Stimulated activated CD4-positive, alpha-beta T cell treated with anti-CD3 and anti-CD28 coated beads, TNF-alpha, amount 100 ng/mL, for 1 hour (primary cell): ENCODE measurements around the gene AHSA1.

Experiments
- DNase-seq, 3 donors: peaks; one replicate each; pipeline ENCODE4 v3.0.0-alpha.2; 2020; ENCODE audit warnings: low read depth in 3 of 3, low spot score in 1 of 3

The AHSA1 gene

DNA sequence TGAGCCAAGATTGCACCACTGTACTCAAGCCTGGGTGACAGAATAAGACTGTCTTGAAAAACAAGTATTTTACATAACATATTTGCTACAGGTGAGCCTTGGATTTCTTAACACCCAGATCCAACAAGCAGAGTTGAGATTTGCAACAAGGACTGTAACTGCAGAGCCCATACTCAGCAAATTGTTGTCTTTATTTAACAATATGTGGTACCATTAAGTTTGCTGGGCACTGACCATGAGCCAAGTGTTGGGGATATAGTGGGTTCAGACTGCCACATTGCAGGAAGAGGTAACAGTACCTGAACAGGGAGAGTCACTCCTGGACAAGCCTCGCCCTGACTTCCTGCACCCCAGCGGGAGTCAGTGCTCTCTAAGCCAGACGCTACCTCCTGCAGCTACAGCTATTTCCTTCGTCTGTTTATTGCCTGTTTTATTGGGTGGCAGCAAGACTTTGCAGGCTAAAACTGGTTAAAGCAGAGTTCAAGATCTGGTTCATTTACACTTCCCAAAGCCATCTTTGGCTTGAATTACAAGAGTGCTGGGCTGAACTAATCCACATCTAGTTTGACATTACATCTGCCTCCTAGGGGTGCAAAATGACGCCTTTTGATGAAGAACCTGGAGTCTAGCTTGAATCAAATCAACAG, 12.5 kb downstream of the AHSA1 start:
- no peak for DNase-seq

DNA sequence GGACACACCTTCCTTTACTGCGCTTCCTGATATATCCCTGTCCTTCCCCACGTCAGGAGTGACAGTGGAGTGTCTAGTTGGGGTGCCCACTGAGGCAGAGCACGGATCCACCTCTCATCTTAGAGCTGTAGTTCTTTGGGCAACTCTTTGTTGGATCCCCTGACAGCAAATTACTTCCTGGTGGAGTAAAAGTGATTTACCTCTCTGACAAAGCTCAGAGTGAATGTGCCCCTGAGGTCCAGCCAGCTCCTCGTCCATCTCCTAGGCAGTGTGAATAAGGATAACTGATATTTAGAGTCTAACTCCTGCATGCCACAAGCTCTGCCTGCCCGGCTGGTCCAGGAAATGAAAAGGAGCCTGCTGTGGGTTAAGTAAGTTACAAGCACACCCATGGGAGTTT, 16.0 kb downstream of the AHSA1 start:
- DNase-seq: no peak

DNA sequence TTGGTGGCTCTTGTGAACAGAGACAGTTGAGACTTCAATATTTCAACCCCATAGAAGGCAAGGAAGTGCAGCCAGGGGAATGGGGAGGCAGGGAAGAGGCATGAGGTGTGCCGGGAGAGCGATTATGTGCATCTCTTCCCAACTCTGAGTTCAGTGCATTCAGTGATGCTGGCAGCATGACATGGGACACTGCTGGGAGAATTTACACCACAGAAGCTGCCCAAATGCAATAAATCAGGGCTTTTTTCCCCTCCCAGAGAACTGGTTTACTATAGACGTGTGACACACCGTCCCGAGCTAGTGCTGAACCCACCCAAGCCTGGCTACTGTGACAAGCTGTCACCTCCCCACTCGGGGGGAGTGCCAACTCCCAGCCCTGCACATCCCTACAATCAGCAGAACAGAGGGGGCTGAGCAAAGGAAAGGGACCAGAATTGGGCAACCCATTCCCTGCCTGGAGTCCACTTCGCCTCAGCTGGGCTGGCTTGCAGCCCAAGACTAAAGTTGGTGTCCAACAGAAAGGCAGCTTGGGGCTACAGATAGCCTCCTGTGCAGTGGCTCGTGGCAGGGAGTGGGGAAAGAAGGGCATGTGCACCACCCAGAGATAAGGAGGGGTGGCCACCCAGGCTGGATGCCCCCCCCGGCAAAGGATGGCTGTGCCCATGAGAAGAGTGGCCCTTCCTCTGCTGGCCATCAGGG, 16.7 kb downstream of the AHSA1 start:
- DNase-seq: no peak

DNA sequence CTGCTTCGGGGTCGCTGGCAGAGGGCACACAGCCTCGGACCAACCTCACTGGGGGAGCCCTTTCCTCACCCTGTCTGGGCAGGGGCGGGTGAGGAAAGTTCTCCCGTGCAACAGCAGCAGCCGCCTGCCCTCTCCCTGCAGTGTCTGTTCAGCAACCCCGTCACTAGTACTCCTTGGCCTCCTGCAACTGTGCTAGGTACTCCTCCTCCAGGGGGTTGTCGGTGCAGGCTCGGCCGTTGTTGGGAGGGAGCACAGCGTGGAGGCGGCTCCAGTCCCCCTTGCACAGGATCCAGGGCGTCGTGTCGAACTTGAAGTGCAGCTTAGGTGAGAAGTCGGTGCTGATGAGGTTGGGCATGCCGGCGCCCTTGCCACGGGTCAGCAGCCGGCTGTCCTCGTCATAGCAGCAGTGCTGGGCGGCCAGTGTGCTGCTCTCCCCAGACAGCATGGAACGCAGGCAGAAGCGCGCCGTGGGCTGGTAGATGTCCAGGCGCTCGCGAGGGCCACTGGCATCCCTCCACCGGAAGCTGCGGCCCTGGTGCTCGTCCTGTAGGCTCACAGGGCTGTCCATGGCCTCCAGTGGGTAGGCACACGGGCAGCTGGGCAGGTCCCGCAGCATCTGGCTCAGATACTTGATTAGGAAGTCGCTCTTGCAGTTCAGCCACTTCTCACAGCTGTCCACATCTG, 17.7 kb downstream of the AHSA1 start:
- DNase-seq: no peak

DNA sequence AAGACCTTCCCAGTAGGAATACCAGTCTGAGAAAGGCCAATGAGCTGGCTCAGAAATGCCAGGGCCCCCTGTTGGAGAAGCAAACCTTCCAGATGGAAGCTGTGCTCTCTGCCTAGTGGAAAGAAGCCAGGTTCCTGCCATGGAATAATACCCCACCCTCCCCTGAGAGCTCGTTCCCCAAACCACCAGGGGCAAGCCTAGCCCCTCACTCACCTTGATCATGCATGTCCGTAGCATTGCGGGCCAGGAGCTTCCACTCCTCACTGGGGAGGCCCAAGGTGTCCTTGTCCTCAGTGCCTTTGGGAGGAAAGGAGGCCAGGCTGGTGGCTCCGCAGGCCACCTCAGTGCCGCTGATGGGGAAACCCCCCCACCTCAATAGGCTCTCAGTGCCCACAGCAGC, 20.1 kb downstream of the AHSA1 start:
- DNase-seq: no peak

DNA sequence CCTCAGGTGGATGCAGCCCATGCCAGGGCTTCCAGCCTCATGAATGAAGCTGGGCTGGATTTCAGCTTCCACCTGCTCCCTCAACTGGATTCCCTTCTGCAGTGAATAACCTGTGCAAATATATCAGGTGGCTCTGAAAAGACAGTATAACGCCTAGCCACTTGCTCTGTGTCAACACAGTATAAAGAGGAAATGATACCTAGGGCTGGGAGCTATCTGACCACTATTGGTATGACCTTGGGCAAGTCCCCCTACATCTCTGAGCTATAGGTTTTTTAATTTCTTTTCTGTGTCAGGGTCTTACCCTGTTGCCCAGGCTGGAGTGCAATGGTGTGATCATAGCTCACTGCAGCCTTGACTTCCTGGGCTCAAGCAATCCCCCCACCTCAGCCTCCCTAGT, 20.9 kb downstream of the AHSA1 start:
- DNase-seq: no peak

DNA sequence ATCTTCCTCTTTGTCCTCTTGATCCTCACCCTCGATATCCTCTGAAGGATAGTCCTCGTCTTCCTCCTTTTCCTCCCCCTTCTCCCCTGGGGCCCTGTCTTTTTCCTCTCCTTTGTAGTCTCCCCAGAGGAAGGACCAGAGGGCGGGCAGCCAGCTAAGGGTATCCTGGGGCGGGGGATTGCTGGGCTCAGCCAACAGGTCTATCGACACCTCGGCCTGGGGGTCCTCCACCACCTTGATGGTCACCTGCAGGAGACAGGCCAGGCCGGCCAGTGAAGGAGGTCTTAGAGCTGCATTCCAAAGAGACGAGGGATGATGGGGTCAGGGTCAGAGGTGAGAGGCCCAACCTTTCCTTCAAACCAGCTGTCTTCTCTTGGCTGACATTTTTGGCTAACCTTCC, 24.5 kb downstream of the AHSA1 start:
- no peak for DNase-seq

DNA sequence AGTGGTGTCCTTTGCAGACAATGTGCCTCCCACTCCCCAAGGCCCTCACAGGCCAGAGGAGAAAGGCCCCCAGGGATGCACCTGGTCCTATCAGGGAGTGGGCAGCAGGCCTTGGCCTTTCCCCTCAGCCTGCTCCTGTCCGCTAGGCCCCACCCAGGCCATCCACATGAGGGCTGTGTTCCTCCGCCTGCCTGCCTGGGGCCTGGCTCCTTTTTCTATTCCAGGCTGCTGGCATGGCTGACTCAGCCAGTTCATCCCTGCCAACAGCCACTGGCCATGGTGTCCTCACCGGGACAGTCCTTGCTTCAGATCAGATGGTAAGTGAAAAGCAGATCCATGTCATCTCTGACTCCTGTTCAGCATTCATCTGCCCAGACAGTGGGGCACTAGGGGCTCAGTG, 27.4 kb downstream of the AHSA1 start:
- DNase-seq: no peak

DNA sequence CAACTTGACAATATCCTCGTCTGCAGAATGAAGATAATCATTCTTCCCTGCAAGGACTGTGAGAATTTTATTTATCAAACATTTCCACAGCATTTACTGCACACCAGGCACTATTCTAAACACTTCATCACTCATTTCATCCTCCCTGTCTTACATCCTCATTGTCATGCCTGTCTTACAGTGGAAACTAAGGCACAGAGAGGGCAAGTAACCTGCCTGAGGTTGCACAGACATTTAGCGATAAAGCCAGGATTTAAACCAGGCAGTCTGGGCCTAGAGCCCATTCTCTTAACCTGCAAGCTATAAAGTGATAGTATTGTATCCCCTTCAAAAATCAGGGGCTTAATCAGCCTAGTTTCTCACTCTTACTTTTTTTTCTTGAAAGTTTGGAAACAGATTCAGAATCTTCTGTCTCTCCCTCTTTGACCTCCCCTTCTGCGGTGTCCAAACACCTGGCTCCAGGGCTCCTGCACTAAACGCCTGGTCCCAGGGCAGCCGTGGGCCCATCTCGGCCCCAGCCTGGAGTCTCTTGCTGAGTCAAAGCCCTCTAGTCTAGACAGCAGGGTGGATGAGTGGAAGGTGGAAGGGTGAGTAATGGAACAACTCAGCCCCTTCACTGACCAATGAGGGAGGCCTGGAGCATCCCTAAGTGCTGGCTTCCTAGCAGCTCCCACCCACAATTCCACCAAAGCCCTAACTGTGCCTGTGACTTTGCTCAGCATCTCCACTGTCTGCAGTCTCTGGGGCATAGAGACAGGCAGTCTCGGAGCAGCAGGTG, 28.2 kb downstream of the AHSA1 start:
- DNase-seq: no peak

DNA sequence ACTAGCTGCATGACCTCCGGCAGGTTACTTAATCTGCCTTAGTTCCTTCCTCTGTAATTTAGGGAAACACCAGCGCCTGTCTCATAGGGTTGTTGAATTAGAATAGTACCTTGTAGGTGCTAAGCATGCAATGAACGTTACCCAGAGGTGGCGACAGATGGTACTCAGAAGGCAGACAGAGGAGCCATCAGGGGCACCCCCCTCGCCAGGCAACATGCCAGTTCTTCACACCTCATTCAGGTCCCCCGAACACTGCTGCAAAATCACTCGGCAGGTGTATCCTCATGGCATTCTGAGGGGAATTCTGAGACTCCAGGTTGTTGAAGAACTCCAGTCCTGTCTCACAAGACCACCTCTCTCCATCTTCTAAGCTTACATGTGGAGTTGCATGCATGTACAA, 30.7 kb downstream of the AHSA1 start:
- no peak for DNase-seq

DNA sequence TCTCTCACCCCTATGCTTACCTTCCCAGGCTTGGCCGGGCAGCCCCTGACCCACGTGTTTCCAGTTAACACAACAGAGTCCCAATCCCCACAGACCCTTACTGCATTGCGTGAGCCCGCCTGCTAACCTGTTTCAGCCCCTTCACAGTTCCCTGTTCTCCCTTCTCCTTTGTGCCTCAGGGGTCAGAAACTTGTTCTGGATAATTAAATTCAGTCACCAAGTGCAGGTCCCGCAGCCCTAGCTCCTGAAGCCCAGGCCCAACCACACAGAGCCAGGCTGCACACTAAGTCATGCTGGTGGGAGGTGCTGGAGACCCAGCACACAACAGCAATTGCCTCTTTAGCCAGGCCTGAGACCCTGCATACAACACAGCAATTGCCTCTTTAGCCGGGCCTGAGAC, 31.1 kb downstream of the AHSA1 start:
- no peak for DNase-seq

DNA sequence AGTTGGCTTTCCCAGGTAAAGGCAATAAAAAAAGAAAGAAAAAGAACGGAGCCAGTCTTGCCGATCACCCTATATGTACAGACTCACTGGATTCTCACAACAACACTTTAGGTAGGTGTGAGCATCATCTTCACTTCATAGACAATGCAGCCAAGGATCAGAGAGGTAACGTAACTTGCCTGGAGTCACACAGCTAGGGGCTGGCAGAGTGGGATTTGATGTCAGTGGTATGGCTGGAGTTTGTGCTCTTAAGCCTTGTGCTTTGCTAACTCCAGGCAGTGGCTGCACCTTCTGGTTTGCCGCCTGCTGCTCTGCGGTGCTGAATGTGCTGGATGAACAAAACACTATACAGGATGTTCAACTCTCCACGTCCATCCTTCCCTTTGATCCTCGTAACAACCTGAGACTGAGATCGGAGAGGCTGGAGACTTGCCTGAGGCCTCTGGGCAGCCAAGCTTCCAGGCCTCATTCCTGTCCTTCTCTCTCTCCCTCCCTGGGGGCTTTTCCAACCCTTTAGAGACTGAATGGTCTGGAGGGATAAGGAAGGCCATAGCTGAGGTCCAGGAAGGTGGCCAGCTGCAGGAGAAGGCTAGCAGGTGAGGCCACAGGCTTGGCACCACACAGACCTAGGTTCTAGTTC, 32.6 kb downstream of the AHSA1 start:
- no peak for DNase-seq

DNA sequence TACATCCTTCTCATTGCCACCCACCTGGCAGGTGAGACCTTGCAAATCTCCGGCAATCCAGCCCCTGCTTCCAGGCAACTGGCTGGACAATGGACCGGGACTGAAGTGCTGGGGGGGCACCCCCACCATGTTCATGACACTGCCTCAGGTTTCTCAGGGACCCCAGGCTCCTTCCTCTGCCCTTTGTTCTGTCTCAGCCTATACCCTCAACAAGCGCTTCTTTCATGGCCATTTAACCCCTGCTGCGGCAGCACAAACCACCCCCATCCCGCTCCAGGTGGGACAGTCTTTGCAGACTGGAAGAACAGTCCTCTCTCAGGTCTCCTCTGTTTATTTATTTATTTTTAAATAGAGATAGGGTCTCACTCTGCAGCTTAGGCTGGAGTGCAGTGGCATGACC, 33.2 kb downstream of the AHSA1 start:
- DNase-seq: no peak

DNA sequence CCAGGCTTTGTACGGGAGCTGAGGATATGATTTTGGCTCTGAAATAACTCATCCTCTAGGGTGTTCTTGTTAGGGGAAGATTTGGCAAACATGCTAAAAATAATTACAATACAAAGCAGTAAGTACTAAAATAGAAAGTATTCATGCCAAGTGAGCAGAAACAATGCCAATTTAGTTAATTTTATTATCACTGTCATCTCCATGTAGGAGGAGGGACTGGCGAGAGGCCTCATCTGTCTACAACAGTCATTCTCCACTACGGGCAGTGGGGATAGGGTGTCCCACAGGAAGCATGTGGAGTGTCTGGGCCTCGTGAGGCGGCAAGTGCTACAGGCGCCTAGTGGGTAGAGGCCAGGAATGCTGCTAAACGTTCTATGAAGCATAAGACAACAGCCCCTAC, 37.4 kb downstream of the AHSA1 start:
- no peak for DNase-seq

DNA sequence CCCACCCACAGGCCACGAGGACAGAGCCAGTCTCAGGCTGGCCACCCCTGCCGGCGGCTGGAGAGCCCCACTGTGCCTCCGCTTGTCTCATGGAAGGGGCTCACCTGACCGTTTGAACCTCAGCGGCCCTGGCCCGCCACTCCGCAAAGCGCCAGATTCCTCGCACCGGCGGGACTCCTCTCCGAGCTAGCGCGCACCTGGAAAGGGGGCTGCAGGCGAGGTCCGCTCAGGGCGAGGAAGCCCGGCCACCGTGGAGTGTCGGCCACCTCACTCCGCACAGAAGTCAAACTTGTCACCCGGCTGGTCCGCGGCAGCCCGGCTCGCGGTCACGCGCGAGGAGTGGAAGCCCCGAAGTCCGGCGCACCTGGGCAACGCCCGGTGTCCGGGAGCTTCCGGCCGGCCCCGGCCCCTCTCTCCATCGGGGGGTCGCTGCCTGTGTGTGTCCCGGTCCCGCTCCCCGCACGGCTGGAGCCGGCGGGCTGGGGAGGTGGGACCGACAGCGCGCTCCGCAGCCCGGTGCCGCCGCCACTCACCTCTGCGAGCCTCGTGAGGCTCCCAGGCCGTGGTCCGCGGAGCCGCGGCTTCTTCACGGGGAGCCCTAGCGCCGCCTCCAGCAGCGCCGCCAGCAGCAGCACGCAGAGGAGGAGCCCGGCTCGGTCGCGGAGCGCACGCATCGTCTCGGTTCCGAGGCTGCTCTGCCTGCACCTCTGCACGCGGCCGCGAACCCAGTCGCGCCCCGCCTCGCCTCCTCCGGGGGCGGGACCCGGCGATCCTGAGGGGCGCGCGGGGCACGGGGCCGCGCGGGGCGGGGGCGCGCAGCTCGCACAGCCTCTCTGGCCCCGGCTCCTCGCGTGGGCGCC, 40.5 kb downstream of the AHSA1 start, which contains the start of gene ISM2:
Gene ISM2, minus strand, starts transcription at position 697 of the 860 bp plus-strand sequence. Its CDS starts 23 bp downstream, at position 674.
- peak in 1 of 3 donors; percentile 19 for DNase-seq

DNA sequence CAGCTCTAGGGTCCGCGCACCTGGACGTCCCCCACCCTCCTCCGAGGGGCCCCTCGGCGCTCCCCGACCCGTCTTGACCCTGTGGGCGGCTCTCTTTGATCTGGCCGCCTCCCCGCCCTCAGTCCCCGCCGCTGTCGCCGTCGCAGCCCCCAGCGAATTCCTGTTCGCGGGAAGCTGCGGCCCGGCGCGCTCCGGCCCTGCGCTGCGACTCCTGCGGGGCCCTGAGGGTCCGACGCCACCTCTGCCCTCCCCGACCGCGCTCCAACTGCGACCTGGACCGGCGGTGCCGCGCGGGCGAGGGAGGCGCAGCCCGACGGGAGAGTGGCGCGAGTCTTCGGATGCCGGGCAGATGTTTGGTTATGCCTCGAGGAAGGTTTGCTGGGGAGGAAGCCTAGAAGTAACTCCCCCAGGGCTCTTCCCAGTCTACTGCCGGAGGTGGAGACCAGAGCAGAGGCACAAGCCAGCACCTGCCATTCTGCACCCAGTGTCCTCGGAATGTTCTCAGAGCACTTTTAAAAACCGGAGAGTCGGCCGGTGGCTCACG, 41.2 kb downstream of the AHSA1 start:
- DNase-seq: no peak

DNA sequence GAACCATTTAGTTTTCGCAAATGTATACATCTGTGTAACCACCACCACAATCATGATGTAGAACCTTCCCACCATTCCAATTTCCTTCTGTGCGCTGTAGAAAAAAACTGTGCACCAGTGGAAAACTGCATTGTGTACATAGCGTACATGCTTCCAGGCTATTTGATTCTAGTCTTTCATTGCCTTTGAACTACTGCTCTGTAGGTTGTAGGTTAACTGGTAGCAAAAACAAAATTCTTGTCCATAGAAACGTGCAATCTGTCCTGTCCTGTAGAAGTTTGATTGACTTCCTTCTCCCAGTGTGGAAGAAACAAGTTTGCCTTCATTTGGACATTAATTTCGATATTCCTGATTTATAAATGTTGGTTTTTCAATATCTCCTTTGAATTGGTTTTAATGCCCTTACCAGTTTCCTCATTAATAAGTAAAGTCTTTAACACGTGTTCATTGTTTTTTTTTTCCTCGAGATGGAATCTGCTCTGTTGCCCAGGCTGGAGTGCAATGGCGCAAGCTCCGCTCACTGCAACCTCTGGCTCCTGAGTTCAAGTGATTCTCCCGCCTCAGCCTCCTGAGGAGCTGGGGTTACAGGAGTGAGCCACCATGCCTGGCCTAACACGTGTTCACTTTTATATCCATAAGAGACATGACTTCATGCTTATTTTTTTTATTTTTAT, 44.4 kb downstream of the AHSA1 start:
- DNase-seq: no peak

DNA sequence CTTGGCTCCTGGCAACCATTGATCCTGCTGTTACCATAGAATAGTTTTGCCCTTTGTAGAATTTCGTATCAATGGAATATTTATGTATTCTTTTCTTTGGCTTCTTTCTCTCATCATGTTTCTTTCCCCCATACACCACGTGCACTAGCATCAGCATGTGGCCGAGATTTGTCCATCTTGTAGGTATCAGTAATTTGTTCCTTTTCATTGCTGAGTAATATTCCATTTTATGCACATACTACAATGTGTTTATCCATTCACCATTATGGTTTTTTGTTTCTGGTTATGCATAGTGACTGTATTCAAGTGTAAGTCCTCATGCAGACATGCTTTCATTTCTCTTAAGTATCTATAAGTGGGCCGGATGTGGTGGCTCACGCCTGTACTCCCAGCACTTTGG, 45.2 kb downstream of the AHSA1 start:
- no peak for DNase-seq

DNA sequence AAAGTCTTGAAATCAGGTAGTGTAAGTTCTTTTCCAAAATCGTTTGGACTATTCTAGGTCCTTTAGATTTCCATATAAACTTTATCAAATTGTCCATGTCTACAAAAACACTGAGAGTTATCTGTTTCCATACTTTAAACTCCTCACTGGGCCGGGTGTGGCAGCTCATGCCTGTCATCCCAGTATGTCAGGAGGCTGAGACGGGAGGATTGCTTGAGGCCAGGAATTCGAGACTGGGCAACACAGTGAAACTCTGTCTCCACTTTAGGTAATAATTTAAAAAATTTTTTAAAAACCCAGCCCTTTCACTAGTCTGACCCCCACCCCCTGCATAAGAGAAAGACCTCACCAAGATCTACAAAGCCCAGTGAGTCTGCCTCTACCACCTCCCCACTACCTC, 47.1 kb downstream of the AHSA1 start:
- DNase-seq: no peak
